Activated naive CD4-positive, alpha-beta T cell treated with anti-CD3 and anti-CD28 coated beads, Interleukin-2, amount 50 U/mL, for 24 hours (primary cell): ENCODE measurements around the gene PITPNM3.
"Not testable (repeated sequence)": the region's sequence is repeated elsewhere in the genome, so short reads cannot be mapped to it uniquely, and the experiment has no call there.

Experiments used
- H3K27ac Mint-ChIP-seq: one replicate; pipeline ENCODE4 v1.8.0; 2021; ENCODE audit warnings: mild to moderate bottlenecking, mixed read lengths
- H3K27me3 Mint-ChIP-seq: one replicate; pipeline ENCODE4 v1.8.0; 2021; ENCODE audit warnings: mixed read lengths
- H3K36me3 Mint-ChIP-seq: one replicate; pipeline ENCODE4 v1.8.0; 2021; ENCODE audit warnings: mixed read lengths
- H3K4me1 Mint-ChIP-seq: one replicate; pipeline ENCODE4 v1.8.0; 2021; ENCODE audit warnings: mixed read lengths
- H3K4me3 Mint-ChIP-seq: one replicate; pipeline ENCODE4 v1.8.0; 2021; ENCODE audit warnings: mild to moderate bottlenecking, mixed read lengths
- H3K9me3 Mint-ChIP-seq: one replicate; pipeline ENCODE4 v1.8.0; 2021; ENCODE audit warnings: mixed read lengths

PITPNM3 gene

GRCh38 chr17:6580625-6581024 is 24.3 kb upstream of the PITPNM3 start:
- Mint-ChIP-seq H3K27ac (no peak overlapping the region), H3K4me3 (no peak overlapping the region), H3K27me3 (no peaks in the 10 kb centered on the region), H3K9me3 (no peaks in the 10 kb centered on the region), H3K4me1 (peaks cover 11% of the 10 kb centered on the region), H3K36me3 (peaks cover 32% of the 10 kb centered on the region)

DNA sequence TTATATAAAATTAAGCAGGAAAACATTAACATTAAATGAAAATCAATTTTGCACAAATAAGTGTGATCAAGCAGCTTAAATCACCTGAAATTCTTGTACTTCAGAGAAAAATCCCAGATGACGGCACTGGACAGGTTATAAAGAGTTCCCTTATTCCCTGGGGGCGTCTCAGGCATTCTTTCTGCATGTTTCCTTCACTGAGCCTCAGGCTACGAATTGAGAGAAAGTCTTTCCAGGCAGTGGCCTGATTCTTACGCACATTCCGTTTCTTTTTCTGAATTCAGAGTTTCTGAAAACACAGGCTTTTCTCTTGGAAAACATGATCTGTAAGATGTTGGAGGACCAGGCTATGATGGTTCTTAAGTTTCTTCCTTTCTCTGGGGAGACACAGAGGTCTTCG is 22.1 kb upstream of the PITPNM3 start:
- Mint-ChIP-seq H3K4me1 (peaks cover 24% of the 10 kb centered on the region), H3K36me3 (peaks cover 14% of the 10 kb centered on the region), H3K9me3 (no peaks in the 10 kb centered on the region), H3K27ac (no peak overlapping the region), H3K4me3 (no peak overlapping the region), H3K27me3 (no peaks in the 10 kb centered on the region)

GRCh38 chr17:6577686-6578263 is 21.4 kb upstream of the PITPNM3 start:
- Mint-ChIP-seq H3K27ac (no peak overlapping the region), H3K36me3 (peaks cover 9% of the 10 kb centered on the region), H3K4me3 (no peak overlapping the region), H3K4me1 (peaks cover 24% of the 10 kb centered on the region), H3K27me3 (no peaks in the 10 kb centered on the region), H3K9me3 (no peaks in the 10 kb centered on the region)

DNA sequence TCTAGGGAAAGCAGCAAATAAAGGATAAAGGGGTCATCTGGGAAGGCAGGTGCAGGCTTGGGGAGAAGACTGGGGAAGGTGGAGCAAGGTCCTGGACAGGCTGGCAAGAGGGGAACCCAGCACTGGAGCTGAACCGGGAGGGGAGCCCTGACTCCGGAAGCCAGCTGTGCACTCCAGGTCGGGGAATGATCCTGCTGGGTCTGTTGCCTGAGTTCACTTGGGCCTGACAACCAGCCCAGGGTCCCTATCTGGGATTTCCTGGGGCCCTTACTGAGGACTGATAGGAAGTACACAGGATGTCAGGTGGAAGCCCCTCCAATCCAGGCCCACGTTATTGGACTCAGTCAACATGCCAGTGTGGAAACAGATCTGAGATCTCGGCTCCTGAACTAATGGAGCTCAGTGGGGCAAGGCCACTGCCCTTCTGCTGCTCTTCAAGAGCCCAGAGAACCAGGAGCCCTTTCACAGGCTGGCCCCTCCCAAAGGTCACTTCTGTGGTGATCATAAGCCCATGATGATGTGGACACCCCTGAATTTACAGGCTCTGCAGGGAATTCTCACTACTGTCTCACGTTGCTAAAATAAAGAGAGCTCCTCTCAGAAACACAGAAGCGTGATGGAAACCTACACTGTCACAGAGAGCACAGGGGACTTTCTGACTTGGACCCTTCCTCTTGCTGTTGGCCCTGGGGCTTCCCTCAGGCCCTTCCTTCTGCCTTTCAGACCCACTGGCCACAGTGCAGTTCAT is 19.9 kb upstream of the PITPNM3 start:
- Mint-ChIP-seq H3K36me3 (peaks cover 3% of the 10 kb centered on the region), H3K27ac (no peak overlapping the region), H3K27me3 (no peaks in the 10 kb centered on the region), H3K4me1 (peaks cover 24% of the 10 kb centered on the region), H3K4me3 (no peak overlapping the region), H3K9me3 (no peaks in the 10 kb centered on the region)

DNA sequence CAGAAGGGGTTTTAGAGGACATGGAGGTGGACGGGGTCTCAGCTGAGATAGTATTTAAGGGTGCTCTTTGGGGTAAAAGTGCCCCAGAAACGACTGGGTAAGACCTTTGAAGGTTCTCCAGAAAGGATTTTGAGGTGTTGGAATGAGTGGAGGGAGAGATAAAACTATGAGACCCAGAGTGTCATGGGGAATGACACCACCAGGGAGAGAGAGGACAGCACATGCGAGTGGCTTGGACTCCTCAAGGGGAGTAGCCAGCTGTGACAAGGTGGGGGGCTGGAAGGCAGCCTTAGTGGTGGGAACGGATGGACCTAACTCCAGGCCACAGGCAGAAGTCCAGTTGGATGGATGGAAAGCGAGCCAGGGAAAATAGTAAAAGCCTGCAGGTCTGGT is 19.2 kb upstream of the PITPNM3 start:
- Mint-ChIP-seq H3K27me3 (no peaks in the 10 kb centered on the region), H3K4me1 (peaks cover 24% of the 10 kb centered on the region), H3K4me3 (peak overlapping the region; percentile 30), H3K27ac (no peak overlapping the region), H3K36me3 (peaks cover 3% of the 10 kb centered on the region), H3K9me3 (no peaks in the 10 kb centered on the region)

- Mint-ChIP-seq H3K4me1 (peaks cover 24% of the 10 kb centered on the region), H3K36me3 (peaks cover 3% of the 10 kb centered on the region), H3K9me3 (no peaks in the 10 kb centered on the region), H3K27ac (no peak overlapping the region), H3K27me3 (no peaks in the 10 kb centered on the region), H3K4me3 (peak overlapping the region; percentile 30)
These were observed 18.6 kb upstream of the PITPNM3 start for GRCh38 chr17:6574687-6575595.

DNA sequence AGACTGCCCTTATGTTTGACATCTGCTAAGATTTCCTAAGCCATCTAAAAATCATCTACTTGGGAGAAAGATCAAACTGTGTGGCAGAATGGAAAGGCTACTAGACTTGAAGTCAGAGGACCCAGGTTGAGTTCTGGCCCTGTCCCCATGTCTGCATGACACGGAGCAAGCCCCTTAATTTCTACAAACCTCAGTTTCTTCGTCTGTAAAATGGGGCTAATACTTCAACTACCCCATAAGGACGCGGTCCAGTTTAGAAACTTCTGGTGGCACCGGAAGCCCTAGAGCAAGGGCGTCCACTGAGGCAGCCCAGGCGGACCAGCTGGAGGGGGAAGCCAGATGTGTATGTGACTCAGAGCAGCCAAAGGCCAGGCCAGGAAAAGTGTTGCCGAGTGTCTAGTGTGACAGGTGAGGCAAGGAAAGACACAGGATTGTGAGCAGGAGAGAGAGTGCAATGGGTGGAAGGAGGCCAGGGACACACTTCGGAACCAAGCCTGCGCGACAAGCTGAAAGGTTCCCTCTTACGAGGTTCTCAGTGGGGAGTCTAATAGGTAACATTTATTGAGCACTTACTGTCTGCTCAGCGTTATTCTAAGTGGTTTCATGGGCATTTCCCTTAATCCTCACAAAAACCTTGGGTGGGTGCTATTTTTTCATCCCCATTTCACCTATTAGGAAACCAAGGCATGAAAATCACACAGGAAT is 17.8 kb upstream of the PITPNM3 start:
- H3K9me3 Mint-ChIP-seq, result no peaks in the 10 kb centered on the region
- H3K4me3 Mint-ChIP-seq, result no peak overlapping the region
- peaks cover 3% of the 10 kb centered on the region for H3K36me3 Mint-ChIP-seq
- peaks cover 24% of the 10 kb centered on the region for H3K4me1 Mint-ChIP-seq
- H3K27ac Mint-ChIP-seq, result no peak overlapping the region
- H3K27me3 Mint-ChIP-seq, result no peaks in the 10 kb centered on the region

- H3K36me3 Mint-ChIP-seq, H3K27me3 Mint-ChIP-seq, H3K4me3 Mint-ChIP-seq, H3K27ac Mint-ChIP-seq, H3K9me3 Mint-ChIP-seq: not testable (repeated sequence)
- peaks cover 24% of the 10 kb centered on the region for H3K4me1 Mint-ChIP-seq
These were observed 17.1 kb upstream of the PITPNM3 start for GRCh38 chr17:6573495-6573894.

DNA sequence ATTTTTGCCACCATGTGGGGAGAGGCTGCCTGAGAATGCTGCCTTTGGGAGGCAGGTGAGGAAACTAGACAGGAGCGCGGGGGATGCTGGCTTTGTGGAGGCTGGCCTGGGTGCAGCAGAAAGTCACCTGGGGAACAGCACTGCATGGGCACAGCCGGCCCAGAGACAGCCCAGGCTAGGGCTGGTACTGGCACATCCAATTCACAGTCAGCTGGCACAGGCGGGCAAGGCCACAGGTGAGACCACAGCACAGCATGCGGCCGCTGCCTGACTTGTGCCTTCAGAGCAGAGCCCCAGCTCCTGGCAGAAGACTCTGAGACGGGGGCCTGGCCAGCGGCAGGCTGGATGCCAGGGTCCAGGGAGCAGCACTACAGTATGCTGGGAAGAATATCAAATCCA is 16.6 kb upstream of the PITPNM3 start:
- peaks cover 24% of the 10 kb centered on the region for H3K4me1 Mint-ChIP-seq
- no peak overlapping the region for H3K27ac Mint-ChIP-seq
- peaks cover 2% of the 10 kb centered on the region for H3K36me3 Mint-ChIP-seq

DNA sequence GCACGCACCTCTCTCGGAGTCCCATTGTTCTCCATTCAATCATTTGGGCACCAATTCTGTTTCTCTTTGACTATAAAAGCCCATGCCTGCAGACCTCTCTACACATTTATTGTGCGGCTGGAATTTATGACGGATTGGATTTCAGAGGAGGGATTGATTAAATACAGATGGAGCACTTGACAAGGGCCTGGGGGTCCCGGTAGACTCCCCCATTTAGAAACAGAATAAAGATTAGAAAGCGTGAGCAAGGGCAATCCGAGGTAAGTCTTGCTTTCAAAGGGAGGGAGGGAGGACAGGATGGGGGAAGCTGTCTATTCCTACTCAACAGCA is 15.1 kb upstream of the PITPNM3 start:
- no peaks in the 10 kb centered on the region for H3K36me3 Mint-ChIP-seq
- no peaks in the 10 kb centered on the region for H3K9me3 Mint-ChIP-seq
- peaks cover 19% of the 10 kb centered on the region for H3K4me1 Mint-ChIP-seq
- no peak overlapping the region for H3K27ac Mint-ChIP-seq
- H3K4me3 Mint-ChIP-seq, result no peak overlapping the region
- H3K27me3 Mint-ChIP-seq, result no peaks in the 10 kb centered on the region

More for the DNA sequence above, 16.6 kb upstream of the PITPNM3 start:
- Mint-ChIP-seq H3K27me3 (no peaks in the 10 kb centered on the region), H3K9me3 (no peaks in the 10 kb centered on the region), H3K4me3 (no peak overlapping the region)

GRCh38 chr17:6570731-6571451 is 14.5 kb upstream of the PITPNM3 start:
- no peaks in the 10 kb centered on the region for H3K36me3 Mint-ChIP-seq
- H3K9me3 Mint-ChIP-seq, result no peaks in the 10 kb centered on the region
- no peaks in the 10 kb centered on the region for H3K27me3 Mint-ChIP-seq
- H3K27ac Mint-ChIP-seq, result no peak overlapping the region
- H3K4me3 Mint-ChIP-seq, result no peak overlapping the region
- peaks cover 15% of the 10 kb centered on the region for H3K4me1 Mint-ChIP-seq

- peaks cover 4% of the 10 kb centered on the region for H3K27me3 Mint-ChIP-seq
- no peak overlapping the region for H3K4me3 Mint-ChIP-seq
These were observed 13.3 kb upstream of the PITPNM3 start for GRCh38 chr17:6569370-6570285.

GRCh38 chr17:6568184-6568758 is 11.9 kb upstream of the PITPNM3 start:
- Mint-ChIP-seq H3K4me1 (no peaks in the 10 kb centered on the region), H3K27ac (no peak overlapping the region), H3K9me3 (no peaks in the 10 kb centered on the region), H3K4me3 (no peak overlapping the region), H3K27me3 (peaks cover 8% of the 10 kb centered on the region), H3K36me3 (peaks cover 2% of the 10 kb centered on the region)

More at GRCh38 chr17:6569370-6570285, 13.3 kb upstream of the PITPNM3 start:
- Mint-ChIP-seq H3K36me3 (no peaks in the 10 kb centered on the region), H3K4me1 (peaks cover 4% of the 10 kb centered on the region), H3K9me3 (no peaks in the 10 kb centered on the region), H3K27ac (no peak overlapping the region)
